WTC11 (cell line): ENCODE results near the gene RASSF8.

Source experiments
- CTCF ChIP-seq: fragments of 200-600 bp; IDR thresholded peaks from 2 replicates; pipeline ENCODE4 v1.8.0; 2022; ENCODE audit warnings: antibody characterized with exemption
- E2F1 ChIP-seq: sonication (generic); formaldehyde crosslinking; IDR thresholded peaks from 2 replicates; pipeline ENCODE4 v1.8.0; 2022; ENCODE audit warnings: mild to moderate bottlenecking, missing genetic modification reagents
- HMGXB4 ChIP-seq: sonication (generic); formaldehyde crosslinking; IDR thresholded peaks from 2 replicates; pipeline ENCODE4 v1.8.1; 2023; ENCODE audit warnings: mild to moderate bottlenecking, moderate library complexity, missing genetic modification reagents
- IRF1 ChIP-seq: sonication (generic); formaldehyde crosslinking; IDR thresholded peaks from 2 replicates; pipeline ENCODE4 v1.8.0; 2023; ENCODE audit warnings: missing genetic modification reagents
- RORB ChIP-seq: fragments of 250-450 bp; sonication (Bioruptor Pico); IDR thresholded peaks from 2 replicates; pipeline ENCODE4 v1.9.0; 2021; ENCODE audit warnings: mild to moderate bottlenecking
- USF1 ChIP-seq: sonication (generic); formaldehyde crosslinking; IDR thresholded peaks from 2 replicates; pipeline ENCODE4 v1.8.0; 2022; ENCODE audit warnings: mild to moderate bottlenecking, missing genetic modification reagents

- TF ChIP-seq RORB (CRISPR knock-in tag) (no peak), HMGXB4 (CRISPR knock-in tag) (no peak), USF1 (CRISPR knock-in tag) (no peak), IRF1 (CRISPR knock-in tag) (no peak), E2F1 (CRISPR knock-in tag) (no peak), CTCF (no peak)
These were observed 99.8 kb downstream of the RASSF8 start for GRCh38 chr12:26058308-26058707.
